PC-9 (cell line): ENCODE data around the gene TGFB3. TPM values are rescaled to one million over a fixed set of nuclear protein-coding genes. Genes with fewer than 3 reads are reported as not detected.
A peak's percentile ranks its signal among the peaks of the same experiment; 100 is the strongest.

ENCODE experiments used
- BruUV-seq: library from RNA; stranded (reverse); fragments of 400-500 nt; replicated peaks from 2 replicates; lab custom pipeline; 2021; lab: Mats Ljungman, UMichigan
- CTCF ChIA-PET: fragments of 300-600 bp; sonication (Branson Sonifier 250); formaldehyde crosslinking; loops from one replicate; lab custom pipeline; 2022; ENCODE audit warnings: antibody characterized with exemption; lab: Charles Lee
- POLR2A ChIA-PET: fragments of 300-600 bp; sonication (Branson Sonifier 250); formaldehyde crosslinking; loops from one replicate; lab custom pipeline; 2022; ENCODE audit warnings: antibody characterized with exemption; ENCODE audit not compliant: unreplicated experiment; lab: Charles Lee
- DNase-seq, 2 experiments: peaks; one replicate each; pipeline versions ENCODE4 v3.0.0 to v3.0.0-alpha.2; 2015 to 2022; ENCODE audit warnings: mixed read lengths in 1 of 2
- H2AFZ ChIP-seq: fragments of 200-600 bp; sonication (generic); 2 replicates; pipeline ENCODE4 v1.8.1; 2017; ENCODE audit warnings: antibody characterized with exemption
- H3F3A ChIP-seq: fragments of 200-600 bp; sonication (generic); 2 replicates; pipeline ENCODE4 v1.8.1; 2017; ENCODE audit warnings: antibody characterized with exemption, mild to moderate bottlenecking, low read depth; ENCODE audit not compliant: insufficient read depth
- H3K27ac ChIP-seq: fragments of 200-600 bp; sonication (generic); 2 replicates; pipeline ENCODE4 v1.6.1; 2016; ENCODE audit warnings: mixed run types
- H3K27me3 ChIP-seq: fragments of 200-600 bp; sonication (generic); 2 replicates; pipeline ENCODE4 v1.6.1; 2016; ENCODE audit warnings: low read depth, mixed run types; ENCODE audit not compliant: insufficient read depth
- H3K36me3 ChIP-seq: fragments of 200-600 bp; sonication (generic); 2 replicates; pipeline ENCODE4 v1.6.1; 2016; ENCODE audit warnings: low read depth, mixed run types
- H3K4me1 ChIP-seq: fragments of 200-600 bp; sonication (generic); replicated peaks from 2 replicates; pipeline ENCODE4 v1.6.1; 2016; ENCODE audit warnings: mixed run types; ENCODE audit not compliant: insufficient read depth
- H3K4me2 ChIP-seq: fragments of 200-600 bp; sonication (generic); 2 replicates; pipeline ENCODE4 v1.6.1; 2017; ENCODE audit warnings: mixed run types
- H3K4me3 ChIP-seq: fragments of 200-600 bp; sonication (generic); 2 replicates; pipeline ENCODE4 v1.6.1; 2016; ENCODE audit warnings: mixed run types
- H3K79me2 ChIP-seq: fragments of 200-600 bp; sonication (generic); 2 replicates; pipeline ENCODE4 v1.6.1; 2017; ENCODE audit warnings: low read depth, mixed run types
- H3K9me2 ChIP-seq: fragments of 200-600 bp; sonication (generic); 2 replicates; pipeline ENCODE4 v1.8.1; 2017; ENCODE audit warnings: mild to moderate bottlenecking; ENCODE audit not compliant: insufficient read depth
- H3K9me3 ChIP-seq: fragments of 200-600 bp; sonication (generic); 2 replicates; pipeline ENCODE4 v1.8.1; 2016; ENCODE audit warnings: low read depth; ENCODE audit not compliant: insufficient read depth
- H4K20me1 ChIP-seq: fragments of 200-600 bp; sonication (generic); 2 replicates; pipeline ENCODE4 v1.8.1; 2017; ENCODE audit not compliant: insufficient read depth
- CTCF ChIP-seq: fragments of 200-600 bp; sonication (generic); conservative IDR thresholded peaks from 2 replicates; pipeline ENCODE4 v1.6.1; 2017; ENCODE audit warnings: mixed run types, antibody characterized with exemption, mild to moderate bottlenecking, moderate library complexity
- EZH2 ChIP-seq: fragments of 200-600 bp; sonication (generic); IDR thresholded peaks from 2 replicates; pipeline ENCODE4 v1.8.0; 2017; ENCODE audit warnings: antibody characterized with exemption, low read depth
- intact Hi-C: fragments of 100-400 bp; cut with micrococcal nuclease; formaldehyde crosslinking; loops from one replicate; pipeline ENCODE4 v1.10.0; 2022; ENCODE audit not compliant: unreplicated experiment
- total RNA-seq: library from RNA; stranded (reverse); gene quantifications from 2 replicates; pipeline ENCODE4 v1.2.3, GENCODE V29; 2021

The TGFB3 gene
- total RNA-seq, 1 experiment from 2014 or later: 2.8 TPM

GRCh38 chr14:75913183-75913582 lies 68.6 kb downstream of the TGFB3 start:
- no peak overlapping the region for H3K4me3 ChIP-seq
- no peaks in the 10 kb centered on the region for H3K9me3 ChIP-seq
- no TSS peak for BruUV-seq
- H3K27ac ChIP-seq: no peak overlapping the region
- ChIA-PET CTCF (interaction anchor here (0.6 to 0.7 kb wide), 2 partner anchors 143 to 500 kb away, joined by 3 to 12 read pairs; no protein-coding TSS in a partner anchor), POLR2A (interaction anchor here (0.6 kb wide), 1 partner anchor 803 kb away, joined by 7 read pairs; no protein-coding TSS in a partner anchor)
- peaks cover 12% of the 10 kb centered on the region; the same call in 1 of the 2 replicates for H3F3A ChIP-seq
- intact Hi-C loops: no loop called here
- no peaks in the 10 kb centered on the region for H3K27me3 ChIP-seq
- no peaks in the 10 kb centered on the region for H4K20me1 ChIP-seq
- H2AFZ ChIP-seq: no peak overlapping the region
- H3K9me2 ChIP-seq: no peaks in the 10 kb centered on the region
- TF ChIP-seq EZH2 (no peak), CTCF (no peak)
- DNase-seq: no peak
- no peaks in the 10 kb centered on the region for H3K79me2 ChIP-seq
- H3K4me2 ChIP-seq: no peak overlapping the region
- no peaks in the 10 kb centered on the region for H3K36me3 ChIP-seq
- peaks cover 8% of the 10 kb centered on the region; the same call in 1 of the 2 replicates for H3K4me1 ChIP-seq

- H2AFZ ChIP-seq: no peak overlapping the region
- ChIA-PET CTCF (interaction anchor here (0.5 to 1.6 kb wide), 3 partner anchors 43 to 70 kb away, joined by 3 to 5 read pairs (median 4); partner anchors contain the start of gene TGFB3), POLR2A (interaction anchor here (0.6 kb wide), 3 partner anchors 51 to 944 kb away, joined by 3 to 9 read pairs (median 7); no protein-coding TSS in a partner anchor)
- H3K79me2 ChIP-seq: no peaks in the 10 kb centered on the region
- H3K9me2 ChIP-seq: no peaks in the 10 kb centered on the region
- intact Hi-C loops: no loop called here
- no peaks in the 10 kb centered on the region for H3K27me3 ChIP-seq
- peaks cover 12% of the 10 kb centered on the region; the same call in 1 of the 2 replicates for H3F3A ChIP-seq
- no peak overlapping the region for H3K4me2 ChIP-seq
- no peaks in the 10 kb centered on the region for H3K9me3 ChIP-seq
- no peak overlapping the region for H3K4me3 ChIP-seq
- no TSS peak for BruUV-seq
- H3K36me3 ChIP-seq: no peaks in the 10 kb centered on the region
- DNase-seq: peak in 1 of 2 experiments; percentile 28
- TF ChIP-seq CTCF (no peak), EZH2 (no peak)
- no peaks in the 10 kb centered on the region for H4K20me1 ChIP-seq
- H3K4me1 ChIP-seq: peaks cover 8% of the 10 kb centered on the region; the same call in 1 of the 2 replicates
- H3K27ac ChIP-seq: no peak overlapping the region
Observed at GRCh38 chr14:75911883-75912282, 69.9 kb downstream of the TGFB3 start.

GRCh38 chr14:75910048-75910447 lies 71.7 kb downstream of the TGFB3 start:
- CTCF ChIA-PET: no interaction called here
- H3K4me2 ChIP-seq: no peak overlapping the region

More at GRCh38 chr14:75910048-75910447, 71.7 kb downstream of the TGFB3 start:
- Histone ChIP-seq H3K27ac (no peak overlapping the region), H3K4me1 (peaks cover 3% of the 10 kb centered on the region; the same call in 1 of the 2 replicates), H3K27me3 (no peaks in the 10 kb centered on the region), H3K9me3 (no peaks in the 10 kb centered on the region), H3F3A (peaks cover 8% of the 10 kb centered on the region; the same call in 1 of the 2 replicates), H3K4me3 (no peak overlapping the region), H2AFZ (no peak overlapping the region), H4K20me1 (no peaks in the 10 kb centered on the region), H3K36me3 (no peaks in the 10 kb centered on the region), H3K79me2 (no peaks in the 10 kb centered on the region), H3K9me2 (no peaks in the 10 kb centered on the region)
- no TSS peak for BruUV-seq
- intact Hi-C loops: no loop called here
- no peak for TF ChIP-seq EZH2
- no peak for TF ChIP-seq CTCF
- DNase-seq: no peak
- POLR2A ChIA-PET: no interaction called here
